Ectodermal cell (in vitro differentiated cells): Measurements from ENCODE around the gene FBLN1.

Source experiments
- H3K27ac ChIP-seq: 2 replicates; pipeline ENCODE4 v1.7.0; 2013; ENCODE audit warnings: mild to moderate bottlenecking, low read depth, low read length; ENCODE audit not compliant: insufficient read depth, poor library complexity, severe bottlenecking
- H3K27me3 ChIP-seq: 2 replicates; pipeline ENCODE4 v1.7.0; 2013; ENCODE audit warnings: mild to moderate bottlenecking, low read length; ENCODE audit not compliant: insufficient read depth, control insufficient read depth, poor library complexity, severe bottlenecking
- H3K36me3 ChIP-seq: one replicate; pipeline ENCODE4 v1.7.0; 2013; ENCODE audit warnings: low read length; ENCODE audit not compliant: control insufficient read depth, insufficient read depth
- H3K4me1 ChIP-seq: one replicate; pipeline ENCODE4 v1.7.0; 2013; ENCODE audit warnings: low read length; ENCODE audit not compliant: control insufficient read depth, insufficient read depth
- H3K4me3 ChIP-seq: 2 replicates; pipeline ENCODE4 v1.7.0; 2013; ENCODE audit warnings: low read depth, low read length, control low read depth; ENCODE audit not compliant: insufficient read depth
- H3K9me3 ChIP-seq: 2 replicates; pipeline ENCODE4 v1.7.0; 2013; ENCODE audit warnings: mild to moderate bottlenecking, low read length, moderate library complexity; ENCODE audit not compliant: control insufficient read depth
- WGBS, 2 experiments: methylation state at CpG; one replicate each; pipeline ENCODE4 v1.1.7; 2013; ENCODE audit warnings: missing lambda C conversion rate in 2 of 2; 5-methylcytosine and 5-hydroxymethylcytosine counted together

FBLN1 gene

DNA sequence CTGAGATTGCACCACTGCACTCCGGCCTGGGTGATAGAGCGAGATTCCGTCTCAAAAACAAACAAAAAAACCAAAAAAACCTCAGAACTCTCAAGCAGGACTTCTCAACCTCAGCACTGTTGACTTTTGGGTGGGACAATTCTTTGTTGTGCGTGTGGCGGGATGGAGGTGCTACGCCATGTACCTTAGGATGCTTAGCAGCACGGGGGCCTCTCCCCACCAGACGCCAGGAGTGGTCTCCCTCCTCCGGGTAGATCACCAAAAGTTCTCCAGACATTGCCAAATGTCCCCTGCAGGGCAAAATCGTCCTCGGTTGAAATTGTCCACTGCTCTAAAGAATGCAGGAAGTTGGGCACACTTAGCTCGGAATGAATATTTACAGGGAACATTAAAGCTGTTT is 142.0 kb downstream of the FBLN1 start:
- Histone ChIP-seq H3K4me1 (no peaks in the 10 kb centered on the region), H3K36me3 (no peaks in the 10 kb centered on the region), H3K27me3 (peaks cover 24% of the 10 kb centered on the region), H3K4me3 (no peak overlapping the region), H3K27ac (no peak overlapping the region), H3K9me3 (no peaks in the 10 kb centered on the region)
- 92 to 94% methylated on average over 12 of the region's 12 CpGs for WGBS, 2 experiments

- WGBS, 2 experiments, result 68 to 69% methylated on average over 16 of the region's 16 CpGs
- H3K27me3 ChIP-seq, result peaks cover 24% of the 10 kb centered on the region
- H3K4me1 ChIP-seq, result no peaks in the 10 kb centered on the region
- no peaks in the 10 kb centered on the region for H3K9me3 ChIP-seq
- H3K36me3 ChIP-seq, result no peaks in the 10 kb centered on the region
- no peak overlapping the region for H3K27ac ChIP-seq
- no peak overlapping the region for H3K4me3 ChIP-seq
Observed at GRCh38 chr22:45645150-45645525, 142.5 kb downstream of the FBLN1 start.

DNA sequence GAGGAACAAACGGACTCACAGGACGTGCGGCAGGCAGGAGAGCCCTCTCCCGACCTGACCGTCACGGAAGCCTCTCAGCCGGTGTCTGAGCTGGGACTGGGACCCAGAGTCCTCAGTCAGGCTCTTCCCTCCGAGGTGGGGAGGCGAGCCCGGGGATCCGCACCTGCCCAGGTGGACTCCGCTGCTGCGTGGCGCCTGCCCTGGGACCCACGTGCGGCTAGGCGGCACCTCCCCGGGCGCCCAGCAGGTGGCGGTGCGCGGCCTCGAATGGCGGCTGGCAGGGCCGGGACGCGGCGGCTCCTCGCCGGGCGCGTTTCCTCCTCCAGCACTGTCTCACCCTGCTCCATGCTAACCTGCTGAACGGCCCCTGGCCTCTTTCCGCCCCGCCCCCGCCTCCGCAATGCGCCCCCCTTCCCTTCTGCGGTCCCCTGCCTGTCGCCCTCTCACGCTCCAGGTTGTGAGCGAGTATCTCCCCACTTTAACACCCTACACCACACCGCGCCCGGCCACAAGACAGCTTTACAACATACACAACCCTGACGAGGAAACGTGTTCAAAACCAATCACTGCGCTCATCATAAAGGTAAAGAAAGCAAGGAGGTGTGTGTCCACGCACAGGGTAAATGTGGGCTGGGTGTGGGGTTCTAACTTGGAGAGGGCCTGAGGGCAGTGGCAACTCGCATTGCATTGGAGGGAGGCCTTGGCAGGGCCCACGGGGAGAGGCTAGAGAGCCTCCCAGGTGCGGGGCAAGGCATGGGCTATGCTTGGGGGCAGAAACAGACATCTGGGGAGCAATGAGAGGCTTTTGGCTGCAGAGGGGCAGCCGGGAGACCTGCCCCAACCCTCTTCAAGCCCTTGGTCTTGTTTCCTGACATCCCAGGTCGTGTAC is 143.1 kb downstream of the FBLN1 start:
- peaks cover 24% of the 10 kb centered on the region for H3K27me3 ChIP-seq
- 22 to 23% methylated on average over 54 of the region's 54 CpGs for WGBS, 2 experiments

GRCh38 chr22:45647532-45648225 is 145.0 kb downstream of the FBLN1 start:
- Histone ChIP-seq H3K36me3 (no peaks in the 10 kb centered on the region), H3K27ac (no peak overlapping the region), H3K4me3 (no peak overlapping the region), H3K4me1 (no peaks in the 10 kb centered on the region), H3K27me3 (peaks cover 24% of the 10 kb centered on the region), H3K9me3 (no peaks in the 10 kb centered on the region)
- 95% methylated on average over 18 of the region's 18 CpGs for WGBS, 2 experiments

More for the DNA sequence above, 143.1 kb downstream of the FBLN1 start:
- Histone ChIP-seq H3K4me3 (no peak overlapping the region), H3K9me3 (no peaks in the 10 kb centered on the region), H3K36me3 (no peaks in the 10 kb centered on the region), H3K4me1 (no peaks in the 10 kb centered on the region), H3K27ac (no peak overlapping the region)

DNA sequence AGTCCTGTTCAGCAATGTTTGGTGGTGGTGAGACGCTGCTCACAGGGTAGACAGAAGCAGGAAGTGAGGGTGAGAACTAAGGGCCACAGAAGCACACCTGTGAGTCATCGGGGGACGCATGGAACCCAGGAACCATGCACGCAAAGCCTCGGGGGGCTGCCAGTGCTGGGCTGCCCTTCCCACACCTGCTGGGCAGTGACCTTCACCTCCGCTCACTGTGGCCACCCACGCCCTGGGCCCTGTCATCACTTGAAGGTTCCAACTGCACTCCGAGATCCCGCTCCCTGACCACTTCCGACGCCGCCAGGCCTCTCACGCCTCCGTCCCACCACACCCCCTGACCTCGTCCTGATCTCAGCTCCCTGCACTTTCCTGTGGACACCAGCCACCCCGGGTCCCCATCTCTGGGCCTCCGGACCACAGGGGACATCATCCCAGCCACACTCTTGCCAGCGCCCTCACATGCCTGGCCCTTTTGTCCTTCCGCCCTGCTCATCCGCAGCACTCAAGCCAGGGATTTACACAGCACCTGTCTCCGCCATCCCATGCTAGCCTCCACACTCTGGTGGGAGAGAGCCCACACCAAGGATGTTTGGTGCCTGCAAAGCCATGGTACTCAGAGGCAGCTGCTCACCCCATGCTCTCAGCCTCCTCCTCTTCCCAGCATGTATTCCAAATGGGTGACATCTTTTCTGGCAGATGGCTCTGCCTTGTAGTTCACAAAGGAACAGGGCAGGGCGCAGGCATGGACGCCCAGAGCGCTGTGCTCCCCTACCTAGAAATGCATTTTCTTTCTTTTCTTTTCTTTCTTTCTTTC is 145.8 kb downstream of the FBLN1 start:
- H3K27ac ChIP-seq, result no peak overlapping the region
- H3K9me3 ChIP-seq, result no peaks in the 10 kb centered on the region
- WGBS, 2 experiments, result 90 to 91% methylated on average over 24 of the region's 24 CpGs
- H3K27me3 ChIP-seq, result peaks cover 24% of the 10 kb centered on the region
- H3K4me1 ChIP-seq, result no peaks in the 10 kb centered on the region
- H3K4me3 ChIP-seq, result no peak overlapping the region
- no peaks in the 10 kb centered on the region for H3K36me3 ChIP-seq

DNA sequence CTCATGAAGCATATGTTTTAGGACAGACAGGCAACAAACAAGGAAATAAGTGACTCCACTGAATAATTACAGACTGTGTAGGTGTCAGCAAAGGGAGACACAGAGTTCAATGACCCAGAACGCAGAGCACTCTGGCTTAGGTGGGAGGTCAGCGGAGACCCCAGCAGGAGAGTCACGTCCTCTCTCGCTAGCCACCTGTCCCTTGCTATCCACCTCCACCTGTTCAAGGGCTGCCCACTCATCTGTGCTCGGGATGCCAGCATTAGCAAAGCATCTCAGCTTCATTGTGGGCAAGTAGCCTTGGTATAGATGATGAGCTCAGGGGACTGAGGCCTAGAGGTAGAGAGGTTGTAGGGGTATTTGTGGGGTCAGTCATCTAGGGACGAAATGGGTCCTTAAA is 147.1 kb downstream of the FBLN1 start:
- 93 to 94% methylated on average over 6 of the region's 6 CpGs for WGBS, 2 experiments
- Histone ChIP-seq H3K27me3 (peaks cover 19% of the 10 kb centered on the region), H3K27ac (no peak overlapping the region)

DNA sequence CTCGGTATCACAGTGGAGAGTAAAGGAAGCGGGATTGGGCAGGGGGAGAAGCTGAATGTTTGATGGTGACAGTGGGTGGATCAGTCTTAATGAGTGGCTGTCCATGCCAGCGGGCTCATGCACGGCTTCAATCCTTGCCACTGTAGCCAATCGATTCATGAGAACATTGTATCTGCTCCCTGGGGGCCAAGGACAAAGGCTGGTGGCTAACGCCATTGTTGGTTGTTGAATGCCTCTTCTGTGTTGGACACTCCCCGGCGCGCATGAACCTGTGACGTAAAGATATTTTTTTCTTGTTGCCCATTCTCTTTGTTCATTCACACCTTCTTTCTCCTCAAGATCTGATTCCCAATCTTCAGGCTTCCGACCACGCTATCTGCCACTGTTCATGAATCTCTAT is 148.0 kb downstream of the FBLN1 start:
- Histone ChIP-seq H3K9me3 (no peaks in the 10 kb centered on the region), H3K27me3 (peaks cover 9% of the 10 kb centered on the region), H3K4me1 (no peaks in the 10 kb centered on the region), H3K36me3 (no peaks in the 10 kb centered on the region), H3K27ac (no peak overlapping the region), H3K4me3 (no peak overlapping the region)
- whole genome bisulfite sequencing, 2 experiments, result 92 to 94% methylated on average over 12 of the region's 12 CpGs

More for the DNA sequence above, 147.1 kb downstream of the FBLN1 start:
- Histone ChIP-seq H3K36me3 (no peaks in the 10 kb centered on the region), H3K9me3 (no peaks in the 10 kb centered on the region), H3K4me3 (no peak overlapping the region), H3K4me1 (no peaks in the 10 kb centered on the region)
